ENCODE measurements around the gene CTRB2.

DNA sequence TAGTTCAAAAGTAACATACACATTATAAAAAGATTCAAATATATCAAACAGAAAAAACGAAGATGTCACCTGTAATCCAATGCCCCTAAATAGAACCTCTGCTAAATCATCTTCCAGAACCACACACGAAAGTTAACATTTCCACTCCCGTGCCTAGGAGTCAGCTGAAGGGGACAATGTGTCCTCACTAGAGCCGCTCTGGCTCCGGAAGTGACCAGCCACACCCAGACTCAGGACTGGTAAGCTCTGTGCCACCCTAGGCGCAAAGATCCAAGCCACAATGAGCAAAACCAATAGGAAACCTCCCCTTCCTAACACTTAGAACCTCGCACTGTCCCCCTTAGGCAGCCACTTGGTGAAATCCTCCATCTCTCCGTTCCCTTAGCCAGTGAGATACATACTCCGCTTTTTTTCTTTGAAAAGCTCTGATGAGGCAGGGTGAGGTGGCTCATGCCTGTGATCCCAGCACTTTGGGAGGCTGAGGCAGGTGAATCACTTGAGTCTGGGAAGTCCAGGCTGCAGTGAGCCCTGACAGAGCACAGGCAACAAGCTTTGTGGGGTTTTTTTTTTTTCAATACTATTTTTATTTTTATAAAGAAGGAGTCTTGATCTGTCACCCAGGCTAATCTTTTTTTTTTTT lies 23.6 kb upstream of the CTRB2 start:
- TF ChIP-seq, protein P1, sequence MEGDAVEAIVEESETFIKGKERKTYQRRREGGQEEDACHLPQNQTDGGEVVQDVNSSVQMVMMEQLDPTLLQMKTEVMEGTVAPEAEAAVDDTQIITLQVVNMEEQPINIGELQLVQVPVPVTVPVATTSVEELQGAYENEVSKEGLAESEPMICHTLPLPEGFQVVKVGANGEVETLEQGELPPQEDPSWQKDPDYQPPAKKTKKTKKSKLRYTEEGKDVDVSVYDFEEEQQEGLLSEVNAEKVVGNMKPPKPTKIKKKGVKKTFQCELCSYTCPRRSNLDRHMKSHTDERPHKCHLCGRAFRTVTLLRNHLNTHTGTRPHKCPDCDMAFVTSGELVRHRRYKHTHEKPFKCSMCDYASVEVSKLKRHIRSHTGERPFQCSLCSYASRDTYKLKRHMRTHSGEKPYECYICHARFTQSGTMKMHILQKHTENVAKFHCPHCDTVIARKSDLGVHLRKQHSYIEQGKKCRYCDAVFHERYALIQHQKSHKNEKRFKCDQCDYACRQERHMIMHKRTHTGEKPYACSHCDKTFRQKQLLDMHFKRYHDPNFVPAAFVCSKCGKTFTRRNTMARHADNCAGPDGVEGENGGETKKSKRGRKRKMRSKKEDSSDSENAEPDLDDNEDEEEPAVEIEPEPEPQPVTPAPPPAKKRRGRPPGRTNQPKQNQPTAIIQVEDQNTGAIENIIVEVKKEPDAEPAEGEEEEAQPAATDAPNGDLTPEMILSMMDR (IDR thresholded peaks at IDR 0.05 in 8 of 11, conservative IDR thresholded peaks at IDR 0.05 in 3 of 11): no peak
- no peak for TF ChIP-seq POLR2A (IDR thresholded peaks at IDR 0.05)

Data from spleen (tissue), 7 donors.